Spinal cord (tissue), 10 donors: ENCODE data around the gene PLTP. TPM values are rescaled to one million over a fixed set of nuclear protein-coding genes. Genes with fewer than 3 reads are reported as not detected.
"Not testable (repeated sequence)": the region's sequence is repeated elsewhere in the genome, so short reads cannot be mapped to it uniquely, and the experiment has no call there.

Source experiments
- DNase-seq, 6 donors: peaks; one replicate each; pipeline versions ENCODE4 v3.0.0 to v3.0.0-alpha.2; 2013 to 2015; ENCODE audit warnings: low spot score in 6 of 6, low read depth in 4 of 6
- H3K27ac ChIP-seq: one replicate; pipeline ENCODE4 v1.5.1; 2013; ENCODE audit warnings: low read depth, low read length, control low read depth
- H3K27me3 ChIP-seq: one replicate; pipeline ENCODE4 v1.6.1; 2013; ENCODE audit warnings: low read length; ENCODE audit not compliant: control insufficient read depth, insufficient read depth
- H3K36me3 ChIP-seq: one replicate; pipeline ENCODE4 v1.6.1; 2013; ENCODE audit warnings: low read length; ENCODE audit not compliant: control insufficient read depth, insufficient read depth
- H3K4me1 ChIP-seq: one replicate; pipeline ENCODE4 v1.6.1; 2013; ENCODE audit warnings: low read length; ENCODE audit not compliant: control insufficient read depth, insufficient read depth
- H3K4me3 ChIP-seq: one replicate; pipeline ENCODE4 v1.5.1; 2013; ENCODE audit warnings: low read depth, low read length, control low read depth
- H3K9me3 ChIP-seq: one replicate; pipeline ENCODE4 v1.6.1; 2013; ENCODE audit warnings: low read length; ENCODE audit not compliant: control insufficient read depth, insufficient read depth
- WGBS: methylation state at CpG from one replicate; pipeline ENCODE4 v1.1.5; 2013; ENCODE audit warnings: missing lambda C conversion rate; ENCODE audit not compliant: insufficient coverage; 5-methylcytosine and 5-hydroxymethylcytosine counted together
- polyA plus RNA-seq, 2 donors: library from polyadenylated mRNA; unstranded; fragments of 120-200 nt; gene quantifications; one replicate each; pipeline ENCODE4 v1.2.1, GENCODE V29; 2013; ENCODE audit not compliant: insufficient read length in 2 of 2
- total RNA-seq, 2 donors: library from RNA; depleted of rRNA in 1 of 2; stranded (reverse); fragments of 120-200 nt in 1 of 2; fragments of >200 nt in 1 of 2; gene quantifications; one replicate each; pipeline versions ENCODE4 v1.2.3 to v1.2.4, GENCODE V29; 2013 to 2014
- donor health status: healthy.

PLTP gene
- total and polyA plus RNA-seq, 4 donors, result 73.7 to 471 (median 228) TPM

DNA sequence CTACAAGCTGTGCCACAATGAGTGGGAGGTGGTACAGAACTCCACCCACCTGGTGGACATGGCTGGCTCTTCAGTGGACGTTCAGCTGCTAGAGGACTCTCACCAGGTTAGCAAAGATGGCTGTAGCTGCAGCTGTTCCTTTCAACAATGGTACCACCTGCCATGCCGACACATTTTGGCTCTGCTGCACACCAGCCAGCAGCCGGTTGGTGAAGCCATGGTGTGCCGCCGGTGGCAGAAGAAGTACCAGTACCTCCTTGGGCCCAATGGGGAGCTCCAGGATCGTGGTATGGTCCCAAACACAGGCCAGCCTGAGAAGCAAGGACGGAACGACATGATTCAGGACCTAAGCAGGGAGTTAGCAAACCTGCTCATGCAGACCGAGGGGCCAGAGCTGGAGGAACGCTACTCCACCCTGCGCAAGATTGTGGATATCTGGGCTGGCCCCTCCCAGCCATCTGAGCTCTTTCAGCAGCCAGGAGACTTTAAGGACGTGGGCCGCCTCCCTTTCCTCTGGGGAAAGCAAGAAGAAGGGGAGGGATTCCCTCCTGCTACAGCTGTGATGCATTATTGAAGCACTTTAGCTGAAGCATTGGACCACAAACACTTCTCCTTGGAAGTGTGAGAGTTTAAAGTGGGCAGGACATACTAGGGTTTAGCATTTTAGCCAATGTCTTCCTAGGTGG lies 33.7 kb downstream of the PLTP start:
- 91% methylated on average over 13 of the region's 13 CpGs for WGBS

GRCh38 chr20:45874576-45874975 lies 37.4 kb downstream of the PLTP start:
- no peak for DNase-seq
- H3K4me3 ChIP-seq, result no peak overlapping the region
- no peaks in the 10 kb centered on the region for H3K9me3 ChIP-seq
- WGBS, result 72% methylated on average over 3 of the region's 4 CpGs
- no peak overlapping the region for H3K27ac ChIP-seq
- H3K27me3 ChIP-seq, result no peaks in the 10 kb centered on the region
- peaks cover 35% of the 10 kb centered on the region for H3K36me3 ChIP-seq
- H3K4me1 ChIP-seq, result no peaks in the 10 kb centered on the region

More for the DNA sequence above, 33.7 kb downstream of the PLTP start:
- Histone ChIP-seq H3K27ac (no peak overlapping the region), H3K27me3 (no peaks in the 10 kb centered on the region), H3K4me1 (peaks cover 11% of the 10 kb centered on the region), H3K9me3 (no peaks in the 10 kb centered on the region), H3K36me3 (peaks cover 37% of the 10 kb centered on the region), H3K4me3 (no peak overlapping the region)
- DNase-seq, result no peak

DNA sequence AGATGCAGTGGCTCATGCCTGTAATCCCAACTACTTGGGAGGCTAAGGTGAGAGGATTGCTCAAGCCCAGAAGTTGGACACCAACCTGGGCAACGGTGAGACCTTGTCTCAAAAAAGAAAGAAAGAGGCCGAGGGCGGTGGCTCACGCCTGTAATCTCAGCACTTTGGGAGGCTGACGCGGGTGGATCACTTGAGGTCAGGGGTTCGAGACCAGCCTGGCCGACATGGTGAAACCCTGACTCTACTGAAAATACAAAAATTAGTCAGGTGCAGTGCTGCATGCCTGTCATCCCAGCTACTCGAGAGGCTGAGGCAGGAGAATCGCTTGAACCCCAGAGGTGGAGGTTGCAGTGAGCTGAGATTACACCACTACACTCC lies 37.9 kb downstream of the PLTP start:
- DNase-seq, H3K4me3 ChIP-seq: not testable (repeated sequence)

DNA sequence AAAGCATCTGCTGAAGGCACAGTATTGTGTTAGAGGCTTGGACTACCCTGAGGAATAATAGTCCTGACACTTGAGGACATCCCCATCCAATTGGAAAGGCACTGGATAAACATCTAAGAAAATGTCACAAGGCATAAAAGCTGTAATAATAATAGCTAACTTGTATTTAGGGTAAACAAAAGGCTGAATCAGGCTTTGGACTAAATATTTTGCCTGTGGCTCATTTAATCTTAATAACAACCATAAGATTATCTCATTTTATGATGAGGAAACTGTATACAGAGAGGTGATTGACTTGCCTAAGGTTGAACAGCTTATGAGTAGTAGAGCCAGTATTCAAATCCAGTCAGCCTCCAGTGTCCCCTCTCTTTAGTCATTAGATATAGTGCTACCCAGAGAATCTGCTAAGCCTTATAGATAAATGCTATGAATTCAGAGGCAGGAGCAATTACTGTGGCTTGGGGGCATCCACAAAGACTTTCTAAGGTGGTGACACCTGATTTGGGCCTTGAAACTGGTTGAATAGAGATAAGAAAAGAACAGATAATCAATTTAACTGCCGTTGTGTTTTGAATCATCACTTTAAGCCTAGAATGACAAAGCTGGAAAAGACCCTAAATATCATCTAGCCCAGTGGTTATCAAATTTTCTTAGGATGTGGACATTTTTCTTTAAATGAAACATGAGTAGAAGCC lies 38.4 kb downstream of the PLTP start:
- Histone ChIP-seq H3K4me1 (no peaks in the 10 kb centered on the region), H3K9me3 (no peaks in the 10 kb centered on the region), H3K27me3 (no peaks in the 10 kb centered on the region), H3K36me3 (peaks cover 32% of the 10 kb centered on the region), H3K4me3 (no peak overlapping the region), H3K27ac (no peak overlapping the region)
- no CpG with 5 or more reads among the region's 1 CpG for WGBS
- no peak for DNase-seq

More for the DNA sequence above, 37.9 kb downstream of the PLTP start:
- H3K9me3 ChIP-seq, H3K4me1 ChIP-seq, H3K27me3 ChIP-seq, H3K27ac ChIP-seq: not testable (repeated sequence)
- WGBS, result 100% methylated on average over 5 of the region's 10 CpGs
- H3K36me3 ChIP-seq, result peaks cover 34% of the 10 kb centered on the region

DNA sequence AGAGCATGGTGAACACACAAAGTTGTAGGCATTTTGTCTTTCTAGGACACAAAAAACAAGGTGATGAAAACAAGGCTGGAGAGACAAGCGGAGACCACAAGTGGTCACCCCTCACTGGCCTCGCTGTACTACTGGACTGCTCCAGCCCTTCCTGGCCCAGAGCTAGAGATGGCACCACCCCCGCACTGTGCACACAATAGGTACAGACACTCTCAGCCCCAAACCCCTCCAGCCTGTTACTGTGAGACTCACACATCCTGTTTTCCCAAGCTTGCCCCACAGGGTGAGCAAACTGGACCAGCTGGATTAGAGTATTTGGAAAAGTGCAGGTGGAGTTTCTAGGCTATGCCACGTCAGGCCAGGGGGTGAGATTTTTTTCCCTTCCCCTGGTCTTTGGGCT lies 39.3 kb downstream of the PLTP start:
- Histone ChIP-seq H3K27me3 (no peaks in the 10 kb centered on the region), H3K27ac (no peak overlapping the region), H3K9me3 (no peaks in the 10 kb centered on the region), H3K4me1 (no peaks in the 10 kb centered on the region), H3K36me3 (peaks cover 23% of the 10 kb centered on the region), H3K4me3 (no peak overlapping the region)
- DNase-seq, result no peak
- WGBS, result 96% methylated on average over 2 of the region's 4 CpGs

DNA sequence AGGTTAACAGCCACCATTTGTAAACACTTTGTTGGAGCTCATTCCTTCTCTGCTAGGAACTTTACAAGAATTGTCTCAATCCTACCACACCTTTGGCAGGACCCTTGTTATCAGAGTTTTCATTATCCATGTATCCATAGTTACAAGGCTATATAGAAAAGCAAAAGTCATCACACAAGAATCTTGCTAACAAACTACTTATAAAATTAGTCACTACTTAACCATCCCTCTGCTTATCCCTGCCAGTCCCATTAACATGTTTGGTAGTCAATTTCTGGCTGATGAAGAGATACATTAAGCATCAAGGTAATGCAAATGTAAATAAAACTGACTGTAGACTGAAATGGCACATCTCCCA lies 44.2 kb downstream of the PLTP start:
- no peak for DNase-seq
- Histone ChIP-seq H3K4me3 (no peak overlapping the region), H3K9me3 (no peaks in the 10 kb centered on the region), H3K4me1 (no peaks in the 10 kb centered on the region), H3K36me3 (peaks cover 7% of the 10 kb centered on the region), H3K27ac (no peak overlapping the region), H3K27me3 (no peaks in the 10 kb centered on the region)

DNA sequence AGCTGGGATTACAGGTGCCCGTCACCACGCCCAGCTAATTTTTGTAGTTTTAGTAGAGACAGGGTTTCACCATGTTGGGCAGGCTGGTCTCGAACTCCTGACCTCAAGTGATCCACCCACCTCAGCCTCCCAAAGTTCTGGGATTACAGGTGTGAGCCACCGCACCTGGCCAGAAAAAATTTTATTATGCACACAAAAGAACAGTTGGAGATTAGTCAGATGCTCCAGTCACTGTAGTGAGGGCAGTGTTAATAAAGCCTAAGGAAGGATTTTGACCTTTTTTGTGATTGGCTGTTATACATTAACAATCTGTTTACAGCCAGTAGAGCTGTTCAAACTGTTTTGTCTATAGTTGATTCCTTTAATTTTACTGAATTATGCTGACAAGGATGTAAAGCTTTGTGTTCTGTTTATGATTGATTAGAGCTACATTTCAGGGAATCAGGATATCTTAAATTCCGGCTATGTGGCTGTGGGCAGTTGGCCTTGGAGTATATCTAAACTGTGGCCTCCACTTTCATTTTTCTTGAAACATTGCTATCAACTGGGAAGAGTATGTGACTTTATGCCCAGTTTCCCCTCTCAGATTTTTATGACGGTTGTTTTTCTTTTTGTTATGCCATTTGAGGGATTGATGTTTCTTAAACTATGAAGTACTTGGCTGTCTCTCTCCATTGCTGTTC lies 44.7 kb downstream of the PLTP start:
- H3K27ac ChIP-seq, result no peak overlapping the region
- 100% methylated on average over 1 of the region's 6 CpGs for WGBS
- no peaks in the 10 kb centered on the region for H3K9me3 ChIP-seq
- H3K36me3 ChIP-seq, result peaks cover 3% of the 10 kb centered on the region
- no peaks in the 10 kb centered on the region for H3K27me3 ChIP-seq
- no peak overlapping the region for H3K4me3 ChIP-seq
- DNase-seq, result no peak
- H3K4me1 ChIP-seq, result no peaks in the 10 kb centered on the region

DNA sequence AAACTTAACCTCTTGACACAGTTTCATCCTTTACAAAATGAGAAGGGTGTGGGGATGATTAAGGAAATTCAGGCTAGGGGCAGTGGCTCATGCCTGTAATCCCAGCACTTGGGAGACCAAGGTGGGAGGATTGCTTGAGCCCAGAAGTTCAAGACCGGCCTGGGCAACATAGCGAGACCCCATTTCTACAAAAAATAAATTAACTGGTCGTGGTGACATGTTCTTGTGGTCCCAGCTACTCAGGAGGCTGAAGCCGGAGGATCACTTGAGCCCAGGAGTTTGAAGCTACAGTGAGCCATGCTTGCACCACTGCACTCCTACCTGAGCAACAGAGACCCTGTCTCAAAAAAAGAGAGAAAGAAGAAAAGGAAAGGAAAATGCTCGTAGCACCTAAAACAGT lies 45.5 kb downstream of the PLTP start:
- Histone ChIP-seq H3K27me3 (no peaks in the 10 kb centered on the region), H3K9me3 (no peaks in the 10 kb centered on the region), H3K4me3 (no peak overlapping the region), H3K4me1 (no peaks in the 10 kb centered on the region), H3K27ac (no peak overlapping the region), H3K36me3 (peaks cover 5% of the 10 kb centered on the region)
- no peak for DNase-seq
- 92% methylated on average over 4 of the region's 5 CpGs for WGBS

DNA sequence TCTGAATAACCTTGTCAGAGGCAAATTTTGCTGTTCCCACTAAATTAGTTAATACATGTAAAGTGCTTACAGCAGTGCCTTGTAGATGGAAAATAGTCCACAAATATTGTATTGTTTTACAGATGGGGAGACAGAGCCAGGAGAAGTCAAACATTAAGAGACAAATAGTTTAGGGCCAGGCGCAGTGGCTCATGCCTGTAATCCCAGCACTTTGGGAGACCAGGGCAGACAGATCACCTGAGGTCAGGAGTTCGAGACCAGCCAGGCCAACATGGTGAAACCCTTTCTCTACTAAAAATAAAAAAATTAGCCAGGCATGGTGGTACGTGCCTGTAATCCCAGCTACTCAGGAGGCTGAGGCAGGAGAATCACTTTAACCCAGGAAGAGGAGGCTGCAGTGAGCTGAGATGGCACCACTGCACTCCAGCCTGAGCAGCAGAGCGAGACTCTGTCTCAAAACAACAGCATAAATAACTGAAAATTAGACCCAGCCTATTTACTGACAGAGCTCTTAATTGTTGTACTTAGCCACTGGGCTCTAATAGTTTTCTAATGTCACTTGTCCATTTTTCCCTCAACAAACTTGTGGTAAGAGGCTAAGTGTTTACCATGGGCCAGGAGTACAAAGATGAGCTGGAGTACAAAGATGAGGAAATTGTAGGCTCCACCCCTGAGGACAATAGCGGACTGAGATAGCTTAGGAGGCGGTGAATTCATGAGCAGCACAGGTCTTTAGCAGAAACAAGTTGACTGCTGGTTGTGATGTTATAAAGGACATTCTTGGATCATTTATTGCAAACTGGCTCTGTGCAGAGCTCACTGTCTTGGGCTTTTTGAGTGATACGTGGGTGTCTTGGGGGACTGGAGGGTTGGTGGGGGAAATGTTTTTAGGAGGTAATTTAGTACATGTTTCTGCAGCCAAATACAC lies 48.1 kb downstream of the PLTP start:
- H3K27ac ChIP-seq, result no peak overlapping the region
- DNase-seq, result no peak
- no peak overlapping the region for H3K4me3 ChIP-seq
- no peaks in the 10 kb centered on the region for H3K9me3 ChIP-seq
- 86% methylated on average over 5 of the region's 7 CpGs for WGBS
- no peaks in the 10 kb centered on the region for H3K4me1 ChIP-seq
- peaks cover 2% of the 10 kb centered on the region for H3K36me3 ChIP-seq
- no peaks in the 10 kb centered on the region for H3K27me3 ChIP-seq
